G401.6 (cell line): ENCODE data around the gene TTYH2.
"Not testable (repeated sequence)": the region's sequence is repeated elsewhere in the genome, so short reads cannot be mapped to it uniquely, and the experiment has no call there.

Experiments
- FAIRE-seq: peaks from 2 replicates; lab custom pipeline; 2012; peaks lifted over from hg19 to GRCh38; lab: Jason Lieb, UNC

The TTYH2 gene

GRCh38 chr17:74212913-74213791, at the start of gene TTYH2:
TTYH2 (plus strand) TSS chr17:74213571; CDS start chr17:74213588, 17 bp downstream.
- no peak for FAIRE-seq

- no peak for FAIRE-seq
Measured at GRCh38 chr17:74163836-74164235, 49.5 kb upstream of the TTYH2 start.

- no peak for FAIRE-seq
Measured at GRCh38 chr17:74164446-74165045, 48.8 kb upstream of the TTYH2 start.

GRCh38 chr17:74165797-74166365, 47.5 kb upstream of the TTYH2 start:
- FAIRE-seq, result no peak

GRCh38 chr17:74170924-74171323, 42.4 kb upstream of the TTYH2 start:
- FAIRE-seq, result no peak

GRCh38 chr17:74172700-74173099, 40.7 kb upstream of the TTYH2 start:
- no peak for FAIRE-seq

- FAIRE-seq, result no peak
Measured at GRCh38 chr17:74176546-74177001, 36.8 kb upstream of the TTYH2 start.

- no peak for FAIRE-seq
Measured at GRCh38 chr17:74177018-74177450, 36.3 kb upstream of the TTYH2 start.

- FAIRE-seq, result no peak
Measured at GRCh38 chr17:74179576-74179975, 33.8 kb upstream of the TTYH2 start.

- FAIRE-seq, result no peak
Measured at GRCh38 chr17:74180336-74180735, 33.0 kb upstream of the TTYH2 start.

- FAIRE-seq, result no peak
Measured at GRCh38 chr17:74181341-74181740, 32.0 kb upstream of the TTYH2 start.

GRCh38 chr17:74182041-74182723, 31.2 kb upstream of the TTYH2 start:
- FAIRE-seq, result no peak

- FAIRE-seq, result no peak
Measured at GRCh38 chr17:74183411-74183810, 30.0 kb upstream of the TTYH2 start.

- FAIRE-seq, result no peak
Measured at GRCh38 chr17:74185571-74186185, 27.7 kb upstream of the TTYH2 start.

- FAIRE-seq, result no peak
Measured at GRCh38 chr17:74186498-74186897, 26.9 kb upstream of the TTYH2 start.

- FAIRE-seq, result no peak
Measured at GRCh38 chr17:74187761-74188160, 25.6 kb upstream of the TTYH2 start.

GRCh38 chr17:74188687-74189086, 24.7 kb upstream of the TTYH2 start:
- not testable (repeated sequence) for FAIRE-seq

- FAIRE-seq, result no peak
Measured at GRCh38 chr17:74190154-74190553, 23.2 kb upstream of the TTYH2 start.

- no peak for FAIRE-seq
Measured at GRCh38 chr17:74190807-74191406, 22.5 kb upstream of the TTYH2 start.

- FAIRE-seq, result no peak
Measured at GRCh38 chr17:74192950-74193781, 20.2 kb upstream of the TTYH2 start.

GRCh38 chr17:74194682-74195081, 18.7 kb upstream of the TTYH2 start:
- no peak for FAIRE-seq
